CD4-positive, alpha-beta T cell treated with Interleukin-17A for 4 hours (primary cell): Measurements from ENCODE around the gene MORC1.
"Not testable (repeated sequence)": the region's sequence is repeated elsewhere in the genome, so short reads cannot be mapped to it uniquely, and the experiment has no call there.

Experiments used
- DNase-seq: peaks from one replicate; pipeline ENCODE4 v3.0.0-alpha.2; 2020; ENCODE audit warnings: mixed read lengths

The MORC1 gene

DNA sequence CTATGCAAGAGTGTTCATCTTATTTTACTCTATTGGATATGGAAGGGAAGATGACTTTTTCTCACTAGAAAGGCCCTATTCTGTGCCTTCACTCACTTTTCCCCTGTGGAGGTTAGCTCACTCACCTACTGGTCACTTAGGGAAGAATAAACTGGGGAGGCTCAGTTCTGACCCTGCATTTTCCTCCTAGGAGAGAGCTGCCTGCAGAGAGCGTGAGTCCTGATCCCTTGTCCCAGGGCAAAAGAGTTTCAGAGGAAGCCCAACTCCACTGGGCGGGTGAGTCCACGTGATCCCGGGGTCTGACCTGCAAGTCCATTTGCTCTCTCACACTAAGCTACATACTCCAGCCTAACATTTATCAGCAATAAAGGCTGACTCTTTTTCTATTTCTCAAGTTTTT is 8.4 kb downstream of the MORC1 start:
- DNase-seq: no peak

DNA sequence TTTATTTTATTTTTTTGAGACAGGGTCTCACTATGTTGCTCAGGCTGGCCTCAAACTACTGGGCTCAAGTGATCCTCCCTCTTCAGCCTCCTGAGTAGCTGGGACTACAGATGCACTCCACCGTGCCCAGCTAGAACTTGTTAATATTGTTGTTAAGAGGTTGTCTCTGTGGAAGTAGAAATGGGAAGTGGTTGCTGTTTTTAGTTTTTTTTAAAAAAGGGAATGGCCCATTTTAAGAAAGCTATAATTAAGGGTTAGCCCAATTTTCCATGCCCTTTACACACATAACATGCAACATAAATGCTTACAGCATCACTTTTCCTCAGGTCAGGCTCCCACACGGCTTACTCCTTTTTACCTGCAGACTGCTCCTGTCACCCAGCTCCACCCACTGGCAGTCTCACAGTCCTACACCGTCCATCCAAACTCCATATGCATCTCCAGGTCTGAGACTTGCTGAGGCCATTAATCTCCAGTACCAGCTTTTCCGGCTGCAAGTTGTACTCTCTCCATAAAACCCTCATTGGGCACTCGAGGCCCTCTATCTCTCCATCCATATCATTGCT is 19.8 kb downstream of the MORC1 start:
- DNase-seq: no peak

DNA sequence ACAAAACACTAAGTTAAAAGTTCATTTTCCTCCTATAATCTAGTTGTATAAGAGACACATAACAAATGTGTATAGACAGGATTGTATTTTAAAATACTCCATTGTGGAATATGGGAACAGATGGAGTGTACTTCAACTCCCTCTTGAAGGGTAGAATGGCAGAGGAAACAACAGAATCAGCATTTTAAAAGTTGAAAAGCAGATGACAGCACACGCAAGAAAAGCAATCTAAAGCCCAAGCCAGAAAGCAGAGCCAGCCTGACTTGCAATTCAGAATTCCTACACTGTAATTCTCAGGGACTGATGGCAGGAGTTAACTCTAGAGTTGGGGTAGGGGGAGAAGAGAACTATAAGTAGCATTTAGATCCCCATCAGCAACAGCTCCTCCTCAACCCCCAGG is 22.8 kb downstream of the MORC1 start:
- DNase-seq: no peak

DNA sequence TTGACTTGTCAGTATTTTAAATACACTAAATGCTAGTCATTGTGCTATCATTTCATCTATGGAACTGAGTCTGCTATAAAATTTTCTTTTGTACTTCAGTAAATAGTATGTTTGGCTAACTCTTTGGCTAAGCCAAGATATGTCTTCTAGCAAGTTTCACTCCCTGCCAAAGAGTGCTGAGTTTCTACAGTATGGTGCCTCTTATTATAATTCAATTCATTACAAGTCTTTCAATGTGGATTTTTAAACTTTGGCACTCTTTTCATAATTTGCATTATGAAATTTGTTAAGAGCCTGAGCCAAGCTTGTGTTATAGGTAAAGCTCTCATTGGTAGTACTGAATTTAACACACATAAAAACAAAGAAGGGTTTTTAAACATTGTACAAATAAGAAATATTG is 24.4 kb downstream of the MORC1 start:
- no peak for DNase-seq

DNA sequence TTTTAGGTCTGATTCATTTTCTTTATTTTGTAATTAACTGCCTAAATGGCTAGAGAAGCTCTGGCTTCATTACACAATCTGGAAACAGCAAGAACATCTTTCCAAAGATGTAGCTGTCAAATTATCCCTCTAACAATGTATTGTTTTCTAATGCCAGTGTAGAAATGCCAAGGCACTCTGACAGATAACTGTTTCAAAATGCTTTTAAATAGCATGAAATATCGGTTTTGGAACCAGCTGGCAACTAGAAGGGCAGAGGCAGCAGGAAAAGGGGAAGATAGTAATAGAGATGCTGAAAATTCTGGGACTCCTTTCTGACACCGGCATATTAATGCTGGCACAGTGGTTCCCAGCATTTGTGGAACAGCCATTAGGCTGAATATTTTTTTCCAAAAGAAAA is 26.1 kb downstream of the MORC1 start:
- no peak for DNase-seq

DNA sequence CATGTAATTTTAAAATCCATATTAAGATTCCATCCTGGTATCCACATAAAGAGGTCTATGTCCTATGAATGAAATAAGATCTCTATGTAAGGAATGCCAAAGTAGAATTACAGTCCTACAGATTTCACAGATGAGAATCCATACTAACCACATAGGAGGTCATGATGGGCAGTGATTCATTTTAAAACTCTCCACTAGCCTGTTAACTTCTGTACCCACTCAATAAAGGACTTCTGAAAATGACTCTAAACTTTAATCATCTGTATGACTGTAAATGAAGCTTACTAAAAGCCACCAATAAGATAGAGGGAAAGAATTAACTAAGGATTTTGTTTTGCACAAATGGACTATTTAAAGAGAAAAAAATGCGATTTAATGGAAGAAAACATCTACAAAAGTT is 28.7 kb downstream of the MORC1 start:
- DNase-seq: no peak

DNA sequence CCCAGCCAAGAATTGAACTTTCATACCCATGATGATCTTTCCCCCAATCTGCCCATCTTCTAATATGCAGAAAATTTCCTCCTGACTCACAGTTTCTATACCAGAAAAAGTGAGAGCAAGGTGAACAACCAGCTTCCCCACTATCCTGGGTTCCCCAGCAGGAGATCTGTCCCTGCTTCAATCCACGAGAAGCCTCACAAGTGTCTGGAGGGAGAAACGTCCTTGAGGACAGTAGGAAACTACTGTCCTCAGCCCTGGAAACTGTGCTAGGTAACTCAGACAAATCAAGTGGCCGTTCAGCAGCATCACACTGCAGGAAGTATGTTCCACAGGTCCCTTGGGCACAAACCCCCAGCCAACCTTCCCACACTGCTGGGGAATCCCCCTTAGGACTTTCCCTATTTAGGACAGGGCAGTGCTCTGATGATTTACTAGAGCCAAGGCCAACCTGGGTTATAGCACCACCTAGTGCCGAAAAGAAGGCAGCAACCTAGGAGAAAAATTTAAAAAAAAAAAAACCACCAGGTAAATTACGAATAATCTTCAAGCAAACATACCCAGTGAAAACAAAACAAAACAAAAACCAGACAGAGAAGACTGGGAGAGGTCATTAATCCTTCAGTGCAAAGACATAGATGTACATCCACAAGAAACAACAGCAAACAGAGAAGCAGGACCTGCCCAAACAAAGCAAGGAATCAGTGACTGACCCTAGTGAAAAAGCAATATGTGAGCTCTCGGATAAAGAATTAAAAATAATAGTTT is 36.0 kb downstream of the MORC1 start:
- DNase-seq: peak; percentile 10

DNA sequence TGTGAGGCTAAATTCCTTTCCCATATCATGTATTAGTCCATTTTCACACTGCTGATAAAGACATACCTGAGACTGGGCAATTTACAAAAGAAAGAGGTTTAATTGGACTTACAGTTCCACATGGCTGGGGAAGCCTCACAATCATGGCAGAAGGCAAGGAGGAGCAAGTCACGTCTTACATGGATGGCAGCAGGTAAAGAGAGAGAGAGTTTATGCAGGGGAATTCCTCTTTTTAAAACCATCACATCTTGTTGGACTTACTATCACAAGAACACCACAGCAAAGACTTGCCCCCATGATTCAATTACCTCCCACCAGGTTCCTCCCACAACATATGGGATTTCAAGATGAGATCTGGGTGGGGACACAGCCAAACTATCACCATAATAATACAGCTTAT is 37.8 kb downstream of the MORC1 start:
- DNase-seq: not testable (repeated sequence)

DNA sequence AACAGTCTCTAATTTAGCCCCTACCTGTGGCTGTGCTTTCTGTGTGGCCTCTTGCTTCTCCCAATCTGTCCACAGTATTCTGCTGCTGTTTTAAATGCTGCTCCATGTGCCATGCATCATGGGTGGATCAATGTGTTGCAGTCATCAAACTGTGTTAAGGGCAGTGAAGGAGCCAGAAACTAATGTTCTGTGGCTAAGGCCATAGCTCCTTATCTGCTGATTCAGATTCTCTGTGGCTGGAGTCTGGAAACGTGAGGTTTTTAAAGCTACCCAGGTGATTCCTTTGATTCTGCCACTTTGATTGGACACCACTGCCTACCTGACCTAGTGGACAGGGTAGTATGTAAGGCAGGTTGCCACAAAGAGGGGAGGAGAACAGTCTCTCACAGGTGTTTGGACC is 44.8 kb downstream of the MORC1 start:
- no peak for DNase-seq

DNA sequence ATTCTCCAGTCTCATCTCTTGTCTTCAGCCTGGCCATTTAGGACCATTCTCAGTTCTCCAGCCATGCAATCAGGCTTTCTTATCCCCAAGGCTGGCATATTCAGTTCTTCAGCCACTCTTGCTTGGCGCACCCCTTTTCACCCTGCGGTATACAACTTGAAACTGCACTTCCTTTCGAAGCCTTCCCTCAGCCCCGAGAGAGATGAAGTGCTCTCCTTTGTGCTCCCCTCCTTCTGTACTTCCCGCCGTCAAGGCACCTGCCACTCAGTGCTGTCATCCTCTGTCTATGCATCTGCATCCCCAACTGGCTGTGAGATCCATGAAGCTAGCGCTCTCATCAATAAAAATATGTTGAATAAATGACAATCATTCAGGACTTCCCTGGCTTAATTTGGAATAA is 45.7 kb downstream of the MORC1 start:
- no peak for DNase-seq

DNA sequence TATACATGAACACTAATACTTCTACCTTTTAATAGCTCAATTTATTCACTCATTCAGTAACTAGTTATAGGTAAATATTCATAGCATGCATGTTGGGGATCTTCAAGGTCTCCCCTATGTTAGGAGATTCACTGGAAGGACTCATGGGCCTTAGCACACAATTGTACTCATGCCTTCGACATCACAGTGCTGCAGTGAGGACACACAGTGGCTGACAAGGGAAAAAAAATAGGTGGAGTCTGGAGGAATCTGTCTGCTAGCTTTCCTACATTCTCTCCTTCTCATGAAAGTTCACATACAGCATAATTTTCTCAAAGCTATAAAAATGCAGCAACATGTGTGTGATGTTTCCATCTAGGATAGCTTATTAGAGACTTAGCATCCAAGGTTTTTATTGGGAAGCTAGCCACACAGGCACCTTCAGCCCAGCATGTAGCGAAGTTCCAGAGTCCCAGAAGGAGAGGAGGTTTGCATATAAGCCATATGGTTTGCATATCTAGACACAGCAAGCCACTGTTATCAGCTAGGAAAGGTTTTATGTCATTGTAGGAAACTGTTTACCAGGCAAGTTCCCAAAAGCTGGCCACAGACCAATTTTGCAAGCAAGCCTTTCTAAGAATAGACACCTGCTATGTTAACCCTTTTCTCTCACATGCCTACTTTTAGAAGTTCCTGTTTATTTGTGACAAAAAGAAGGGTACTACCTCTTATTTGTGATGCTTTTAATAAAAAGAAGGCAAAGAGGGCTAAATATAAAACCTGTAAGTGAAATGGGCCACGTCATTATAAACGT is 46.4 kb downstream of the MORC1 start:
- DNase-seq: no peak

DNA sequence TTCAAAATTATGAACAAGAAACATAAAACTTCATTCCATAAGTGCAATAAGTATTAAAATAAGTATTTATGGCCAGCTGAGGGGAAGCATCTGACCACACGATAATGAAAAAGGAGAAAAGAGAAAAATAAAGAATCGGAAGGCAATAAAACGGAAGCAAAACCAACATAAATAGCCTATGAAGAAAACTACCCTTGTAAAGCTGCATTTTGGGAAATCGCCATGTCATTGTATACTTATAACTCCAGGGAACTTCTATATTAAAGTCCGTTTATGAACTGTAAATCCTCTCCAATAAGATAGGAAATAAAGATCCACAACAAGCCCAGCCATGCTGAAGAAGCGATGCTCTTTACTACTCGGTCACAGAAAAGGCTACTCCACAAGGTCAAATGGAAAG is 47.7 kb downstream of the MORC1 start:
- no peak for DNase-seq

DNA sequence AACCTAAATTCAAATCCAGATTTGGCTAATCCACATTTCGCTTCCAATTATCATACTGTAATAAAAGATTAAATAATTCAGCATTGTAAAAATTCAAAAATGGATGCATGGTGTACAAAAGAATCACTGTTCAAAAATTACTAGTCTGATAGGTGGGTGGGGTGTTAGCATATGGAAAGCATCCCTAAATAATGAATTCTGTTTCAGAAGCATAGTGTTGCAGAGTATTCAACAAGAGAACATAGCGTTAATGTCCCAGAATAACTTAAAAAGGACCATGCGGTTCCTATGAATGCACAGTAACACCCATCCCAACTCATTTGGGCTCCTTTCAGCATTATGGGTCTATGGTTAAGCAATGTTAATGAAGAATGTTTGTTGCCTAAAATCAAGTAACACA is 51.1 kb downstream of the MORC1 start:
- DNase-seq: no peak

DNA sequence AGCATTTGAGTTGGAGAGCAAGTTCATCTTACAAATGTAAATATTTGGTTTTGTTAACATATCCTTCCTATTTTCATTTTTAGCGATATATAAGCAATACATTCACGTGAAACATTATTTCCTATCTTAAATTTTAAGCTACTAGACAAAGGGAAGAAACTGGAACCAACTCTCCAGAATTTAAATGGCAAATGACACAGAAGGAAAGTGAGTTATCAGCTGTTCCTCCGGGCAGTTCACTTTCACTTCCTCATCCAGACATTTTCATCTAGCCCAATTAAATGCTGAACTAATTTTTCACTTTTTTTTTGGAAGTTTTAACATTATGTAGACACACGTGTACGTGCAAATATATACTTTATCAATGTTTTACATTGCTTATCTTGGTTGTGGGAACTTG is 58.7 kb downstream of the MORC1 start:
- no peak for DNase-seq

DNA sequence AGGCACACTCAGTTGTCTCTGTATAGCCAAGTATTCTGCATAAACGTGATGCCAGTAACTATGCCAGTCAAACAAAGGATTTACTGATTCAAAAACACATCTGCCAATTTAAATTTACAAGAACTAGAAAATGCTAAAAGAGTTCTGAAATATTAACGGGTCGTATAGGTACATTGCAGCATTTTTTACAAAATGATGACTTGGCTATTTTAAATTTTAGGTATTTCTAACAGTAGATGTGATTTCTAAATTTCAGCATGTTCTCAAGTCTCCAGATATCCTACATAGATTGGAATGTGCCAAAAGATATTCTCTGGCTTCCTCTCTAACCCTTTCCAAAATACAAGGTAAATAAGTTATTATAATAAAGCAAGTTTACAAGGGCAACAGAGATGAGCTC is 60.3 kb downstream of the MORC1 start:
- no peak for DNase-seq

DNA sequence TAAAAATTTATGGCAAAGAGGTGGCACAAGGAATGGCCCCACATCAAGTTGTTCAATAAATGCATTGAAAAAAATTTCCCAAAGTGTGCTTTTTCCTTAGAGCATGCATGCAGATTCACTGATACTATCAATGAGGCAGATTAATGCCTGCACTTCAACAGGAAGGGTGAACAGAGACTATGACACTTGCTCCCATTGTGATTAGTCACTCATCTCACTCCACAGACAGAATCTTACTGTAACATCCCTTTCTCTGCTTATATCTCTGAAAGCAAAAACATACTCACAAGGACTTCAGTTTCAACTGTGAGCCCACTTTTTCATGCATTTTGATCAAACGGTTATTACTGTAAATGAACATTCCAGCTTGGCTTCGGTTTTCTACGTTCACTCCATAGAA is 60.9 kb downstream of the MORC1 start:
- DNase-seq: no peak

DNA sequence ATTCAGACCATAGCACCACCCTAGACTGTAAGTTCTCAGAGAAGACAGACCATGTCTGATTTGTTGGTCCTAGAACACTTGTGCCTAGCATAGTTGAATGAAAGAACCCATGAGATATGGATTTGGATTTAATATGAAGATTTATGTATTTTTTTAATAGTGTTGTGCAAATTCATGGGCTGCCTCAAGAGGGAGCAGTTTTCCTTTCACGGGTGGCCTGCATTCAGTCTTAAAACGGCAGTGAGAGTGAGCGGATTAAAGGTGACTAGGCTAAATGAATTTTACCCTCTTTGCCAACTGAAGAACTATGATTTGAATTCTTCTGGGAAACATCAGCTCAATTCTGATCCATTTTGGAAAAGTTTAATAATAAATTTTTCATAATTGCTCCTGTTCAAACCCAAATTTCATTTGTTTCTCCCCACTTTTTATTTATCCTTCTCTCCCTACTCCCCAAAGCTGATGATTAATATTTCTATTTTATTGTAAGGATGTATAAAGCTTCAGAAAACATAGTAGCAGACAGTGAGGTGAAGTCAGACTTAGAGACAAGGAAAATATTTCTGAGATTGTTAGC is 67.3 kb downstream of the MORC1 start:
- peak; percentile 8 for DNase-seq

DNA sequence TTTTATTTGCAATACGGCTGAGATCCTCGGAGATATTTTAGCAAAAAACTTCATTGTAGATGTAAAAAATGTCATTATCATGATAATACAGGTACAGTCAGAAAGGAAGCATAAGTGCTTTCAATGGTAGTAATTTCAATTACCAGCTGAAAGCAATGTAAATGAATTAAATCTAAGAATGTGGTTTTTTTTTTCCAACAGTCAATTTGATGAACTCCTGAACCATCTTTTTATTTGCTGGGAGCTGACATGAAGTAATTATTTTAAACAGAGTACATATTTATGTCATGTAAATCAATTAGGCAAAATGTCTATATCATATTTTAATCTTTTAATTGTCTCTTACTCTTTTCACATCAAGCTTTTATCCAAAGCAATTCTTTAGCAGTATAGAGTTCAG is 70.6 kb downstream of the MORC1 start:
- no peak for DNase-seq

DNA sequence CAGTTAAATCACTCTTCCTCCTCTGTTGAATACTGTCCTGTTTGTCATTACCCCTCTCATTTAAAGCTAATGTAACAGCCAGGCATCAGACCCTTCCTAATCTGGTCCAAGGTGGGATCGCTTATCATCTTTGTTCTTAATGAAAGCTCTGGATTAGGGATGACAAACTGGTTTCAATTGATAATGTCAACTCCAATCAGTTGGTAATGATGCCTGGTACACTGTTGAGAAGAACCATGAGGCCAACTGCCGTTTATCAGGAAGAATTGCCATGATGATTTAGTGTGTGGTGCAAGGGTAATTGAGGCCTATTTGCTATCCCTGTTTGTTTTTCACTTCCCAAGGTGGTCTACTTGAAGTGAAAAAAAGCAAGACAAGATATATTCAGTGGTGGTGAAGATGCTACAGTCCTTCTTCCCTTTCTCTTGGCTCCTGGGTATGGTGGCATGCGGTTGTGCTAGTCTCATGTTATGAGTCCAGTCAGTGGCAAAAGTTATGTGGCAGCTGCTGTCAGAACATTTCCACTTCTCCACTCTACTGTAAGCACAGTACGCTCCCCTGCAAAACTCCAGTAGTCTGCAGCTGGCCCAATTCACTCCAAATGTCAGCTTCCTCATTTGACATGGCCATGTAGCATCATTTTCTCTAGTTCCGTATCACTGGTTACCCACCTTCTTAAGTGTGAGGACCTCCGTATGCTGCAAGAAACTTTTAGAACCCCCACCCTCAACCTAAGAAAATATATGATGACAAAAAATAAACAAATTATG is 72.5 kb downstream of the MORC1 start:
- no peak for DNase-seq

DNA sequence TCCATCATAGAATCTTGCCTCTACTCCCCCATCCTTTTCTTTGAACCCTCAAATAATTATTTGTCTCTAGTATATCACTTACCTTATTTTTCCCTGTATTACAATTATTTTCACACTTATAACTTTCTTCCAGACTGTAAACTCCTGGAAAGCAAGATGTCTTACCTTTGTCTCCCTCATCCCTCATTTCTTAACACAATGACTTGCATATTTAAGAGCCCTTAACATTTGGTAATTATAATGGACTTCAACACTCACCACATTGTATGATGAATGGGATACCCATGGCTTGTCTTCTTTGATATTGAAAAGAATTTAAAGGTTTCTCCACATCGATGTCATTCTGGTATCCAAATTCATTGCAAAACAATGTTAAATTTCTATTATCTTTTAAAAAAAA is 82.9 kb downstream of the MORC1 start:
- no peak for DNase-seq

DNA sequence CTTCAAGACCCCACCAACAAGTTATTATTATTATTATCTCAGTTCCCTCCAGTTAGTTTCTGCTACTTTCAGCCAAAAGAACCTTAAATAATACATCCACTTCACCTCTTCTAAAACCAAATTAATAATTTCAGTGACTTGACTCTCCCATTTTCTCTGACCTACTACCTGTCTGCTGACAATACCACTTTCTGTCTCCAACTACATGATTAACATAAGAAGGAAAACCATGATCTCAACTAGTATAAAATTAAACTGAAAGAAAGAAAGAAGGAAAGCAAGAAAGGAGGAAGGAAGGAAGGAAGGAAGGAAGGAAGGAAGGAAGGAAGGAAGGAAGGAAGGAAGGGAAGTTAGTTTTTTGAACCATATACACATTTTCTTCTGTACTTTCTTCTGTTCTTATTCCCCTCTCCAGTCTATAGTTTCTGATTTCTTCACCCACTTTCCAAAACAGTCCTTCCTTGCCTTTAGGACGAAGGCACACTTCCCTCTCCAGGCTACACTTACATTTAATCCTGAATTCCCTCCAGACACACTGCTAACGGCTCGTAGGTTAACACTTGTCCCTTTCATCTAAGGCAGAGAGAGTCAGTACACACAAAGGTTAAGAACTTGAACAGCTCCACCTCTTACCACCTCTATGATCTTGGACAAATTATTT is 84.8 kb downstream of the MORC1 start:
- DNase-seq: no peak

DNA sequence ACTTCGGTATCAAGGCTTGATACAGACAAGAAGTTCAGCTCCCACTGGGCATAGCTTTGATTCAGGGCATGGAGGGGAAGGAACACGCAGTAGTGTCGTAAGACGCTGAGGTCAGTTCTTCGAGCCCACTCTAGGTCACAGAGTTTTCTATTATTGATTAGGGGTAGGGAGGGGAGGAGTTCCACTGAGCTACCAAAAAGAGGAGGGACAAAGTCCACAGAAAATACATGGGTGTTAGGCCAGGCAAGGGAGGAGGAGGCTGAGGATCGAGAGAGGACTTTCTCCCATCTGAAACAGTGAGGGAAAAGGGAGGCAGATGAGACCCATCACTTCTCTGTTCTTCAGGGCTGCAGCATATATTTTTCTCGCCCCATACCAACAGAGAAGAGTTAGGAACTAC is 89.2 kb downstream of the MORC1 start:
- DNase-seq: no peak

DNA sequence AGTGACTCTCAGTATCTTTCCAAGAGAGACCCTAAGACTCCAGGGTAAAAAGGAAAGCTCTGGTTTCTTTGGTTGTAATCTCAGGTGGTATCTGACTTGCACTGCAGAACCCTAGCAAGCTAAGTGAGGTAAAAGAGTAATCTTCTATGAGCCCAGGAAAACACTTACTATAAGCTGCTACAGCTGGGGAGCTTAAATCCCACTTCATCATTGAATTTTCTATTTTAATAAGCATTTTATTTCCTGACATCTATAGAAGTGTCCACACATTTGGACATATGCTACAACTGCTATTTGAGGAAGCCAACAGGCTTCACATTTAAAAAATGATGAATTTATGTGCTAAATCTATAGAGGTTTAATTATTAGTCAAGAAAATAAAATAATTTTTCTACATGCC is 91.1 kb downstream of the MORC1 start:
- no peak for DNase-seq
